ENCODE measurements around the gene IMPG2. TPM values are rescaled to one million over a fixed set of nuclear protein-coding genes. Genes with fewer than 3 reads are reported as not detected.

Gene IMPG2
- total and polyA plus RNA-seq, 2 experiments from 2014 or later, result 0.11 TPM; not detected in 1

- H3K9ac ChIP-seq, result no peak overlapping the region
- in situ Hi-C loops (cut with MboI), result loop anchor here (25.0 kb wide), 1 partner anchor 432 kb away; no protein-coding TSS in a partner anchor
- DNase-seq, result peak; percentile 47
Observed at GRCh38 chr3:101193957-101194356, 126.4 kb downstream of the IMPG2 start.

GRCh38 chr3:101189796-101190195, 130.6 kb downstream of the IMPG2 start:
- Histone ChIP-seq H3K4me1 (ENCODE audit: insufficient read depth) (peaks cover 21% of the 10 kb centered on the region; the same call in 1 of the 2 replicates), H2AFZ (peak overlapping the region; percentile 23; the same call in 1 of the 2 replicates), H4K20me1 (ENCODE audit: insufficient read depth) (no peaks in the 10 kb centered on the region), H3K27me3 (replicated peaks; ENCODE audit: insufficient read depth) (no peaks in the 10 kb centered on the region), H3K9me2 (ENCODE audit: insufficient read depth) (no peaks in the 10 kb centered on the region), H3F3A (ENCODE audit: insufficient read depth) (no peaks in the 10 kb centered on the region), H3K9me3 (ENCODE audit: low read depth) (no peaks in the 10 kb centered on the region), H3K27ac (peak overlapping the region; percentile 26; the same call in 1 of the 2 replicates), H3K36me3 (ENCODE audit: low read depth) (no peaks in the 10 kb centered on the region), H3K4me3 (no peak overlapping the region), H3K9ac (no peak overlapping the region), H3K79me2 (ENCODE audit: insufficient read depth) (no peaks in the 10 kb centered on the region), H3K4me2 (ENCODE audit: unreplicated experiment) (peak overlapping the region; percentile 41)
- WGBS, 2 experiments (ENCODE audit: low coverage in 1 of 2, low lambda C conversion rate in 2 of 2, missing lambda C conversion rate in 2 of 2), result 27 to 30% methylated on average over 2 of the region's 2 CpGs
- in situ Hi-C loops (cut with MboI), result loop anchor here (10.0 to 25.0 kb wide), 2 partner anchors 295 to 427 kb away; no protein-coding TSS in a partner anchor
- DNase-seq, result peak; percentile 66
- TF ChIP-seq EZH2 (IDR thresholded peaks at IDR 0.05; ENCODE audit: insufficient read depth, poor library complexity, severe bottlenecking), result no peak
- no peak for TF ChIP-seq EZH2phosphoT487 (IDR thresholded peaks at IDR 0.05; ENCODE audit: insufficient read depth, low read depth)

More at GRCh38 chr3:101193957-101194356, 126.4 kb downstream of the IMPG2 start:
- H4K20me1 ChIP-seq (ENCODE audit: insufficient read depth), result no peaks in the 10 kb centered on the region
- H3K4me2 ChIP-seq (ENCODE audit: unreplicated experiment), result no peak overlapping the region
- H2AFZ ChIP-seq, result no peak overlapping the region
- WGBS, 2 experiments (ENCODE audit: low coverage in 1 of 2, low lambda C conversion rate in 2 of 2, missing lambda C conversion rate in 2 of 2), result 73 to 74% methylated on average over 3 of the region's 3 CpGs
- no peak for TF ChIP-seq EZH2 (IDR thresholded peaks at IDR 0.05; ENCODE audit: insufficient read depth, poor library complexity, severe bottlenecking)
- TF ChIP-seq EZH2phosphoT487 (IDR thresholded peaks at IDR 0.05; ENCODE audit: insufficient read depth, low read depth), result no peak
- no peak overlapping the region for H3K27ac ChIP-seq
- H3K4me3 ChIP-seq, result no peak overlapping the region
- H3K79me2 ChIP-seq (ENCODE audit: insufficient read depth), result no peaks in the 10 kb centered on the region
- H3K27me3 ChIP-seq (replicated peaks; ENCODE audit: insufficient read depth), result no peaks in the 10 kb centered on the region
- H3K4me1 ChIP-seq (ENCODE audit: insufficient read depth), result peaks cover 21% of the 10 kb centered on the region; the same call in 1 of the 2 replicates
- no peaks in the 10 kb centered on the region for H3K36me3 ChIP-seq (ENCODE audit: low read depth)
- H3F3A ChIP-seq (ENCODE audit: insufficient read depth), result 0 out of 2 replicates have a peak, but pooled peaks cover 7% of the 10 kb centered on the region
- H3K9me2 ChIP-seq (ENCODE audit: insufficient read depth), result no peaks in the 10 kb centered on the region
- no peaks in the 10 kb centered on the region for H3K9me3 ChIP-seq (ENCODE audit: low read depth)

GRCh38 chr3:101189176-101189575, 131.2 kb downstream of the IMPG2 start:
- H3K36me3 ChIP-seq (ENCODE audit: low read depth), result no peaks in the 10 kb centered on the region
- 91 to 98% methylated on average over 2 of the region's 2 CpGs for WGBS, 2 experiments (ENCODE audit: low coverage in 1 of 2, low lambda C conversion rate in 2 of 2, missing lambda C conversion rate in 2 of 2)
- H3F3A ChIP-seq (ENCODE audit: insufficient read depth), result no peaks in the 10 kb centered on the region
- peak overlapping the region; percentile 26; the same call in 1 of the 2 replicates for H3K27ac ChIP-seq
- H3K9me2 ChIP-seq (ENCODE audit: insufficient read depth), result no peaks in the 10 kb centered on the region
- in situ Hi-C loops (cut with MboI), result loop anchor here (10.0 to 25.0 kb wide), 2 partner anchors 294 to 427 kb away; no protein-coding TSS in a partner anchor
- H3K4me1 ChIP-seq (ENCODE audit: insufficient read depth), result peaks cover 18% of the 10 kb centered on the region; the same call in 1 of the 2 replicates
- H3K27me3 ChIP-seq (replicated peaks; ENCODE audit: insufficient read depth), result no peaks in the 10 kb centered on the region
- H2AFZ ChIP-seq, result no peak overlapping the region
- no peak overlapping the region for H3K9ac ChIP-seq
- no peak overlapping the region for H3K4me3 ChIP-seq
- H3K4me2 ChIP-seq (ENCODE audit: unreplicated experiment), result no peak overlapping the region
- H4K20me1 ChIP-seq (ENCODE audit: insufficient read depth), result no peaks in the 10 kb centered on the region
- no peaks in the 10 kb centered on the region for H3K79me2 ChIP-seq (ENCODE audit: insufficient read depth)
- no peak for TF ChIP-seq EZH2phosphoT487 (IDR thresholded peaks at IDR 0.05; ENCODE audit: insufficient read depth, low read depth)
- no peak for TF ChIP-seq EZH2 (IDR thresholded peaks at IDR 0.05; ENCODE audit: insufficient read depth, poor library complexity, severe bottlenecking)
- H3K9me3 ChIP-seq (ENCODE audit: low read depth), result no peaks in the 10 kb centered on the region
- DNase-seq, result no peak

GRCh38 chr3:101185341-101185740, 135.0 kb downstream of the IMPG2 start:
- H3K27me3 ChIP-seq (replicated peaks; ENCODE audit: insufficient read depth), result no peaks in the 10 kb centered on the region
- no peak for DNase-seq
- H3K79me2 ChIP-seq (ENCODE audit: insufficient read depth), result no peaks in the 10 kb centered on the region
- H3F3A ChIP-seq (ENCODE audit: insufficient read depth), result no peaks in the 10 kb centered on the region
- TF ChIP-seq EZH2 (IDR thresholded peaks at IDR 0.05; ENCODE audit: insufficient read depth, poor library complexity, severe bottlenecking), result no peak
- no peak for TF ChIP-seq EZH2phosphoT487 (IDR thresholded peaks at IDR 0.05; ENCODE audit: insufficient read depth, low read depth)
- no peak overlapping the region for H3K27ac ChIP-seq
- no peaks in the 10 kb centered on the region for H3K36me3 ChIP-seq (ENCODE audit: low read depth)
- no peaks in the 10 kb centered on the region for H3K9me3 ChIP-seq (ENCODE audit: low read depth)
- no peak overlapping the region for H3K4me2 ChIP-seq (ENCODE audit: unreplicated experiment)
- no peaks in the 10 kb centered on the region for H3K9me2 ChIP-seq (ENCODE audit: insufficient read depth)
- H3K9ac ChIP-seq, result no peak overlapping the region
- no peak overlapping the region for H2AFZ ChIP-seq
- 77 to 91% methylated on average over 4 of the region's 4 CpGs for WGBS, 2 experiments (ENCODE audit: low coverage in 1 of 2, low lambda C conversion rate in 2 of 2, missing lambda C conversion rate in 2 of 2)
- H3K4me1 ChIP-seq (ENCODE audit: insufficient read depth), result peaks cover 8% of the 10 kb centered on the region; the same call in 1 of the 2 replicates
- no peak overlapping the region for H3K4me3 ChIP-seq
- no peaks in the 10 kb centered on the region for H4K20me1 ChIP-seq (ENCODE audit: insufficient read depth)
- in situ Hi-C loops (cut with MboI), result loop anchor here (10.0 to 25.0 kb wide), 2 partner anchors 291 to 423 kb away; no protein-coding TSS in a partner anchor

All from GM23248 (cell line).